Activated CD8-positive, alpha-beta memory T cell treated with anti-CD3 and anti-CD28 coated beads, Interleukin-2, amount 10 ng/mL, durations not matched to agents 7 days and 5 days (primary cell): ENCODE data around the gene TRAF2. TPM values are rescaled to one million over a fixed set of nuclear protein-coding genes. Genes with fewer than 3 reads are reported as not detected.

Experiments used
- ATAC-seq: fragments of 150-1000 bp; cut with Tn5 transposase; one replicate; pipeline ENCODE4 v1.10.0; 2021; ENCODE audit warnings: moderate library complexity
- CTCF ChIA-PET: fragments of 350-600 bp; sonication (Branson Sonifier 250); formaldehyde crosslinking; loops from one replicate; lab custom pipeline; 2021; ENCODE audit warnings: antibody characterized with exemption; lab: Charles Lee
- DNase-seq: peaks from one replicate; pipeline ENCODE4 v3.0.0-alpha.2; 2020
- H3K27ac Mint-ChIP-seq: one replicate; pipeline ENCODE4 v1.8.0; 2021; ENCODE audit warnings: mild to moderate bottlenecking, mixed read lengths
- H3K27me3 Mint-ChIP-seq: one replicate; pipeline ENCODE4 v1.8.0; 2021; ENCODE audit warnings: mixed read lengths
- H3K36me3 Mint-ChIP-seq: one replicate; pipeline ENCODE4 v1.8.0; 2021; ENCODE audit warnings: mild to moderate bottlenecking, mixed read lengths
- H3K4me1 Mint-ChIP-seq: one replicate; pipeline ENCODE4 v1.8.0; 2021; ENCODE audit warnings: mixed read lengths
- H3K4me3 Mint-ChIP-seq: one replicate; pipeline ENCODE4 v1.8.0; 2021; ENCODE audit warnings: mild to moderate bottlenecking, moderate library complexity, mixed read lengths
- H3K9me3 Mint-ChIP-seq: one replicate; pipeline ENCODE4 v1.8.0; 2022; ENCODE audit warnings: low read depth, mixed read lengths
- total RNA-seq, 2 experiments: library from RNA; stranded (reverse); gene quantifications; one replicate each; pipeline ENCODE4 v1.2.3, GENCODE V29; 2021

TRAF2 gene
- total RNA-seq, 2 experiments from 2014 or later, result 58.4 to 67.6 TPM

DNA sequence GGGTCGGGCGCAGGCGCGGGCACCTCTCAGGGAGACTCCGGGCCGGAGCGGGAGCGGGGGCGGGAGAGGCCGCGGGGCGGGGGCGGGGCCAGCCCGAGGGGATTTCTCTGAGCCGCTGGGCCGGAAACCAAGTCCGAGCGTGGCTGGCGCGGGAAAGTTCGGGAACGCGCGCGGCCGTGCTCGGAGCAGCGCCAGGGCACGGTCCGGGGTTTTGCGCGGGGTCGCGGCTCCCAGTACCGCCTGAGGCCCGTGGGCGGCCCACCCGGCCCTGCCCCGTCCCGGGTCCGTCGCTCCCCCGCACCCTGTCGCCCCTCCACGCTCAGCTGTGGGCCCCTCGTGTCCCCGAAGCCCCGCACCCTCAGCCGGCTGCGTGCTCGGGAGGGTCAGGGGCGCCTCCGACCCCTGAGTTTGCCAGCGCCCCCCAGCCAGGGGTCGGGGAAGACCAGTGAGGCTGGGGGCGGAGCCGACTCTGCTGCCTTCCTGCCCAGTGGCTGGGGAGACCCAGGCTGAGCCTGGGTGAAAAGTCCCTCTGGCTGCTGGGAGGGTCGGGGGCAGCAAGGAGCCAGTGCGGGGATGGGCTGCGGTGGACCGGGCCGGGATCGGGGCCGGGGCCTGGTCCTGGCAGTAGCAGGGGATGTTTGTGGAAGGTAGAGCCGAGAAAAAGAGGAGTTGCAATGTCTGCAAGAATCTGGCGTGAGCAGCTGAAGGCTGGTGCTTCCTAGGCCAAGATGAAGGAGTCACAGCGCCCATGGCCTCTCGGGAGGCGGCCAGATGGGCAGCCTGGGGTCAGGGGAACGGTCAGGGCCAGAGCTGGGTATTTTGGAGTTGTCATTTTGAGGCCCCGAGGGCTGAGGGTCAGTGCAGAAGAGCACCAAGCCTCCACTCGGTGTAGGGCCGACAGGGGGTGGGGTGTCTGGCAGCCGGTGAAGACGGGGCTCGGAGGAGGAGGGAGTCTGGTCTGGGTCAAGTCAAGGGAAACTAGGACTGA is 588 bp downstream of the TRAF2 start:
- Mint-ChIP-seq H3K27me3 (no peaks in the 10 kb centered on the region), H3K4me1 (peaks cover 54% of the 10 kb centered on the region), H3K9me3 (no peaks in the 10 kb centered on the region), H3K27ac (peak overlapping the region; percentile 88), H3K36me3 (peaks cover 17% of the 10 kb centered on the region), H3K4me3 (peak overlapping the region; percentile 96)
- CTCF ChIA-PET, result interaction anchor here (0.7 to 3.2 kb wide), 10 partner anchors 12 to 148 kb away, joined by 3 to 24 read pairs (median 5); partner anchors contain the start of genes AJM1, C8G and FBXW5
- peak; percentile 31 for ATAC-seq
- peak; percentile 65 for DNase-seq

DNA sequence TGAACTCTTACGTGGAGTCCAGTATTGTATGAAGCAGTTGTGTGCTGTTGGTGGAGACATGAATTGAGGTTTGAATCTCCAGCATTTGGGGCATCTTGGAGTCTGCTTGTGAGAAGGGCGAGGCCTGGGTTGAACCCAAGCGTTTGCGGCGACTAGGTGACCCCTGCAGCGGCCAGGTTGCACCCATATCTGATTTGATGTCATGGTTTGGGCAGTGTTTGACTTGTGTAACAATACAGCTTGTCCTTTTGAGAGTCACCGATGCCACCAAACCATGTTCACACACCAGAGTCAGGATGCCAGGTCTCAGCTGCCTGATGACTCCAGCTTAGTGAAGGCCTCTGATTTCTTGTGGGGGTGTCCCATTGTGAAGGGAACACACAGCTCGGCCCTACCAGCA is 2.1 kb downstream of the TRAF2 start:
- H3K27ac Mint-ChIP-seq, result peak overlapping the region; percentile 8
- H3K27me3 Mint-ChIP-seq, result no peaks in the 10 kb centered on the region
- peak overlapping the region; percentile 18 for H3K4me3 Mint-ChIP-seq
- H3K4me1 Mint-ChIP-seq, result peaks cover 44% of the 10 kb centered on the region
- CTCF ChIA-PET, result interaction anchor here (0.6 to 1.9 kb wide), 3 partner anchors 11 to 187 kb away, joined by 3 to 11 read pairs (median 4); partner anchors contain the start of gene AJM1
- H3K36me3 Mint-ChIP-seq, result peaks cover 22% of the 10 kb centered on the region
- DNase-seq (no peak), ATAC-seq (no peak)
- H3K9me3 Mint-ChIP-seq, result no peaks in the 10 kb centered on the region

DNA sequence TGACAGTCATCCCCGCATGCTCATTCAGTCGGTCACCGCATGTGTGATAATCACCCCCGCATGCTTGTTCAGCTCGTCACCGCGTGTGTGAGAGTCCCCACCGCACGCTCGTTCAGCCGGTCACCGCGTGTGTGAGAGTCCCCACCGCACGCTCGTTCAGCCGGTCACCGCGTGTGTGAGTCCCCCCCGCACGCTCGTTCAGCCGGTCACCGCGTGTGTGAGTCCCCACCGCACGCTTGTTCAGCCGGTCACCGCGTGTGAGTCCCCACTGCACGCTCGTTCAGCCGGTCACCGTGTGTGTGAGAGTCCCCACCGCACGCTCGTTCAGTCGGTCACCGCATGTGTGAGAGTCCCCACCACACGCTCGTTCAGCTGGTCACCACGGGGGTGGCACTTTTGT is 3.5 kb downstream of the TRAF2 start:
- H3K27ac Mint-ChIP-seq, result no peak overlapping the region

DNA sequence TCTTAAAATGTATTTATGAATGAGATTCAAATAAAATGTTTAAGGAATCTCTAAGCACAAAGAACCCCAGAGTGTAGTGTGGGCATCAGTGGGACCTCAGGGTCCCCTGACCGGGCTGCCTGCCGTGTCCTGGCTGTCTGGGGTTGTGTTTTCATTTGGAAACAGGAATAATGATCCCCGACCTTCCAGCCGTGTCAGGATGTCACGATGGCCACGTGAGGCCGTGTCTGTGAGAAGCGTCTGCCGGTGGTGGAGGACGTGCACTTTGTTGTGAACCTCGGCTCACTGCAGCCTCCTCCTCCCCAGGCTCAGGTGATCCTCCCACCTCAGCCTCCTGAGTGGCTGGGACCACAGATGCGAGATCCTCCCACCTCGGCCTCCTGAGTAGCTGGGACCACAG is 4.3 kb downstream of the TRAF2 start:
- no peak overlapping the region for H3K4me3 Mint-ChIP-seq
- no peaks in the 10 kb centered on the region for H3K27me3 Mint-ChIP-seq
- H3K4me1 Mint-ChIP-seq, result peaks cover 36% of the 10 kb centered on the region
- CTCF ChIA-PET, result no interaction called here
- DNase-seq (no peak), ATAC-seq (no peak)
- H3K9me3 Mint-ChIP-seq, result no peaks in the 10 kb centered on the region
- peaks cover 26% of the 10 kb centered on the region for H3K36me3 Mint-ChIP-seq
- no peak overlapping the region for H3K27ac Mint-ChIP-seq

More for the DNA sequence above, 3.5 kb downstream of the TRAF2 start:
- peaks cover 22% of the 10 kb centered on the region for H3K36me3 Mint-ChIP-seq
- no peaks in the 10 kb centered on the region for H3K27me3 Mint-ChIP-seq
- ATAC-seq, result no peak
- CTCF ChIA-PET, result no interaction called here
- no peaks in the 10 kb centered on the region for H3K9me3 Mint-ChIP-seq
- no peak for DNase-seq
- H3K4me3 Mint-ChIP-seq, result no peak overlapping the region
- H3K4me1 Mint-ChIP-seq, result peaks cover 38% of the 10 kb centered on the region

DNA sequence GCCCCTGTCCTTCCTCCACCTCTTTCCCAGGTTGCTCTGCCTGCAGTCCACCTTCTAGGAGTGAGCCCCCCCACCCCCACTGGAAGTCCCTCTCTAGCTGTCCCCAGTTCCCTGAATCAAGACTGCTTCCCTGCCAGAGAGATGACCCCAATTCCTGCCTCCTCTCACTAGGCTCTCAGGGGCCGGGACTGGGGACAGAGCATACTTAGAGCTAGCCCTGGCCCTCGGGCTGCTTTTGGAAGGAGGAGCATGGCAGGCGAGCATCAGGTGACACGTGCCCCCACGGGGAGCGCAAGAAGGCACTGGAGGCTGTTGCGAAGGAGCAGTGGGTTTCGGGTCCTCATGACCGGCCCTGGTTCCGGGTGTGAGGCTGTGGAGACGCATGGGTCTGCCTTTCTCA is 9.7 kb downstream of the TRAF2 start:
- Mint-ChIP-seq H3K36me3 (peaks cover 29% of the 10 kb centered on the region), H3K4me1 (peaks cover 29% of the 10 kb centered on the region), H3K4me3 (no peak overlapping the region), H3K27me3 (no peaks in the 10 kb centered on the region), H3K27ac (peak overlapping the region; percentile 56), H3K9me3 (no peaks in the 10 kb centered on the region)
- DNase-seq, result no peak
- CTCF ChIA-PET, result no interaction called here
- no peak for ATAC-seq

- H3K36me3 Mint-ChIP-seq, result peaks cover 36% of the 10 kb centered on the region
- peaks cover 51% of the 10 kb centered on the region for H3K4me1 Mint-ChIP-seq
- H3K4me3 Mint-ChIP-seq, result no peak overlapping the region
- DNase-seq (no peak), ATAC-seq (no peak)
- H3K9me3 Mint-ChIP-seq, result no peaks in the 10 kb centered on the region
- H3K27me3 Mint-ChIP-seq, result no peaks in the 10 kb centered on the region
- peak overlapping the region; percentile 36 for H3K27ac Mint-ChIP-seq
- CTCF ChIA-PET, result interaction anchor here (0.9 kb wide), 1 partner anchor 137 kb away, joined by 4 read pairs; no protein-coding TSS in a partner anchor
Measured at GRCh38 chr9:136898483-136899100, 12.3 kb downstream of the TRAF2 start.

GRCh38 chr9:136899196-136899595 is 12.9 kb downstream of the TRAF2 start:
- H3K4me3 Mint-ChIP-seq, result no peak overlapping the region
- peaks cover 39% of the 10 kb centered on the region for H3K36me3 Mint-ChIP-seq
- peaks cover 53% of the 10 kb centered on the region for H3K4me1 Mint-ChIP-seq
- ATAC-seq (no peak), DNase-seq (no peak)
- H3K9me3 Mint-ChIP-seq, result no peaks in the 10 kb centered on the region
- peak overlapping the region; percentile 76 for H3K27ac Mint-ChIP-seq
- H3K27me3 Mint-ChIP-seq, result no peaks in the 10 kb centered on the region
- CTCF ChIA-PET, result interaction anchor here (0.9 kb wide), 2 partner anchors 12 to 136 kb away, joined by 4 read pairs; no protein-coding TSS in a partner anchor

- no peak for DNase-seq
- CTCF ChIA-PET, result interaction anchor here (0.8 to 2.0 kb wide), 2 partner anchors 12 to 168 kb away, joined by 3 to 6 read pairs; no protein-coding TSS in a partner anchor
- Mint-ChIP-seq H3K4me3 (no peak overlapping the region), H3K36me3 (peaks cover 41% of the 10 kb centered on the region), H3K27ac (peak overlapping the region; percentile 90), H3K4me1 (peaks cover 50% of the 10 kb centered on the region), H3K27me3 (no peaks in the 10 kb centered on the region), H3K9me3 (no peaks in the 10 kb centered on the region)
- ATAC-seq, result no peak
Measured at GRCh38 chr9:136900556-136900955, 14.2 kb downstream of the TRAF2 start.

DNA sequence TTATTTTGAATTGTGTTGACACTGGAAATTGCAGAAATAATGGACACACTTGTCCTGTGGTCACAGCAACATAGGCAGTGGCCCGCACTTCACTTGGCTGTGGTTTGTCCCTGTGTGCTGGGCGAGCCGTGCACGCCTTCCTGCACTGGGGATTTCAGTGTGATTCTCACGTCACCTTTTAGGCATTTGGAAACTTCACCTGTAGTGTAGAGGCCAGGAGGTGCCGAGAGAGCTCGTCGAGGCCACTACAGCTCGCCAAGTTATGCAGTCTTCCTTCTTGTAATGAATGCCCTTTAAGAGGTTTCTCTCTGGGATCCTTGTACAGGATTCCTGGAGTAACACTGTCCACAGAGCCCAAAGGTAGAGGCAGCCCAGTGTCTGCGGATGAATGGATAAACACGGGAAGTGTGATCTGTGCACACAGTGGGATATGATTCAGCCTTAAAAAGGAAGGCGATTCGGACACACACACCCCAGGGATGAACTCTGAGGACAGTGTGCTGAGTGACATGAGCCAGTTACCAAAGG is 14.7 kb downstream of the TRAF2 start:
- DNase-seq (no peak), ATAC-seq (no peak)
- no peaks in the 10 kb centered on the region for H3K9me3 Mint-ChIP-seq
- peak overlapping the region; percentile 59 for H3K4me3 Mint-ChIP-seq
- H3K36me3 Mint-ChIP-seq, result peaks cover 44% of the 10 kb centered on the region
- H3K4me1 Mint-ChIP-seq, result peaks cover 48% of the 10 kb centered on the region
- CTCF ChIA-PET, result interaction anchor here (0.5 to 2.3 kb wide), 6 partner anchors 12 to 167 kb away, joined by 3 to 14 read pairs (median 6); partner anchors contain the start of genes AJM1 and TRAF2
- H3K27me3 Mint-ChIP-seq, result no peaks in the 10 kb centered on the region
- peak overlapping the region; percentile 90 for H3K27ac Mint-ChIP-seq

GRCh38 chr9:136901516-136902258 is 15.4 kb downstream of the TRAF2 start:
- Mint-ChIP-seq H3K27ac (peak overlapping the region; percentile 90), H3K27me3 (no peaks in the 10 kb centered on the region), H3K4me1 (peaks cover 47% of the 10 kb centered on the region), H3K4me3 (peak overlapping the region; percentile 59), H3K36me3 (peaks cover 50% of the 10 kb centered on the region), H3K9me3 (no peaks in the 10 kb centered on the region)
- ATAC-seq (peak; percentile 78), DNase-seq (peak; percentile 88)
- CTCF ChIA-PET, result interaction anchor here (0.5 to 2.3 kb wide), 11 partner anchors 11 to 166 kb away, joined by 3 to 14 read pairs (median 6); partner anchors contain the start of genes AJM1, C8G, CLIC3 and FBXW5

GRCh38 chr9:136902259-136902821 is 16.0 kb downstream of the TRAF2 start:
- Mint-ChIP-seq H3K4me3 (peak overlapping the region; percentile 59), H3K4me1 (peaks cover 43% of the 10 kb centered on the region), H3K27me3 (no peaks in the 10 kb centered on the region), H3K36me3 (peaks cover 55% of the 10 kb centered on the region), H3K9me3 (no peaks in the 10 kb centered on the region), H3K27ac (peak overlapping the region; percentile 90)
- peak; percentile 88 for DNase-seq
- peak; percentile 83 for ATAC-seq
- CTCF ChIA-PET, result interaction anchor here (0.9 to 2.3 kb wide), 9 partner anchors 16 to 133 kb away, joined by 3 to 14 read pairs (median 6); partner anchors contain the start of genes AJM1, C8G, CLIC3 and FBXW5

- no peaks in the 10 kb centered on the region for H3K27me3 Mint-ChIP-seq
- DNase-seq, result no peak
- peak overlapping the region; percentile 90 for H3K27ac Mint-ChIP-seq
- CTCF ChIA-PET, result interaction anchor here (0.7 to 2.3 kb wide), 8 partner anchors 22 to 132 kb away, joined by 3 to 14 read pairs (median 6); partner anchors contain the start of genes AJM1, C8G and FBXW5
- peaks cover 43% of the 10 kb centered on the region for H3K4me1 Mint-ChIP-seq
- H3K9me3 Mint-ChIP-seq, result no peaks in the 10 kb centered on the region
- ATAC-seq, result no peak
- H3K36me3 Mint-ChIP-seq, result peaks cover 62% of the 10 kb centered on the region
- no peak overlapping the region for H3K4me3 Mint-ChIP-seq
Measured at GRCh38 chr9:136903041-136903554, 16.8 kb downstream of the TRAF2 start.
